HG02885 (cell line): ENCODE results near the gene RGS1.
A peak's percentile ranks its signal among the peaks of the same experiment; 100 is the strongest.

ENCODE experiments used
- ATAC-seq: cut with Tn5 transposase; IDR thresholded peaks from one replicate; pipeline ENCODE4 v1.9.1; 2021; ENCODE audit warnings: mild to moderate bottlenecking; ENCODE audit not compliant: unreplicated experiment, poor library complexity

The RGS1 gene

DNA sequence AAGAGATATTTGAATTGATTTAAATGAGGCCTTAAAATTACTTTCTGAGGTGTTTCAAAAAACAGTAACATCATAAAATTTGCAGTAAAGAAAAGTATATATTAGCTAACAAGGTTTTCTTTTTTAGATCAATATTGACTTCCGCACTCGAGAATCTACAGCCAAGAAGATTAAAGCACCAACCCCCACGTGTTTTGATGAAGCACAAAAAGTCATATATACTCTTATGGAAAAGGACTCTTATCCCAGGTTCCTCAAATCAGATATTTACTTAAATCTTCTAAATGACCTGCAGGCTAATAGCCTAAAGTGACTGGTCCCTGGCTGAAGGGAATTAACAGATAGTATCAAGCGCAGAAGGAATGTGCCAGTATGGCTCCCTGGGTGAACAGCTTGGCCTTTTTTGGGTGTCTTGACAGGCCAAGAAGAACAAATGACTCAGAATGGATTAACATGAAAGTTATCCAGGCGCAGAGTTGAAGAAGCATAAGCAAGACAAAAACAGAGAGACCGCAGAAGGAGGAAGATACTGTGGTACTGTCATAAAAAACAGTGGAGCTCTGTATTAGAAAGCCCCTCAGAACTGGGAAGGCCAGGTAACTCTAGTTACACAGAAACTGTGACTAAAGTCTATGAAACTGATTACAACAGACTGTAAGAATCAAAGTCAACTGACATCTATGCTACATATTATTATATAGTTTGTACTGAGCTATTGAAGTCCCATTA is 3.6 kb downstream of the RGS1 start:
- ATAC-seq = peak; percentile 23

DNA sequence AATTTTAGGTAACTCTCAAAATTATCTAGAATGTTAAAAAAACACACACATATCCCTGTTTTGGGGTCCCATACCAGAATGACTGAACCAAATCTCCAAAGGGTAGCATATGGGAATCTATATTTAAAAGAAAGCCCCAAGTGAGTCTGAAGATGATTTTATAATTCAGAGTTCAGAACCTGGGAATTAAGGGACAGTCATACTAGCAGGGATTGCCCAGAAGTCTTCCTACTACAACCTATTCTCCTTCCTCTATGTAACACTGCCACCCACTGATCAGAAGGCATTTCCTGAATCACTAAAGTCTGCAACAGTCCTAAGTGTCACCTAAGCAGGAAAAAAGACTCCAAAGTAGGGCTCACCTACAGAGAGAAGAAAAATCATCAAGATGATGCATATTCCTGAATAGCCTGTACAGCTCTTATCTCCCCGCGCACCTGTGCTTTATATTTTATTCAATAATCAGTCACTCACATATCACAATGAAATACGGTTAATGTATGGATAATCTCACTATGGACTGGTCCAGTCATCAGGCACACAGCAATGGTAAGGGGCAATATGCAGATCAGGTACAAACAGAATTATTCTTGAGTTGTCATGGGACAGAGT is 4.9 kb downstream of the RGS1 start:
- peak; percentile 40 for ATAC-seq

DNA sequence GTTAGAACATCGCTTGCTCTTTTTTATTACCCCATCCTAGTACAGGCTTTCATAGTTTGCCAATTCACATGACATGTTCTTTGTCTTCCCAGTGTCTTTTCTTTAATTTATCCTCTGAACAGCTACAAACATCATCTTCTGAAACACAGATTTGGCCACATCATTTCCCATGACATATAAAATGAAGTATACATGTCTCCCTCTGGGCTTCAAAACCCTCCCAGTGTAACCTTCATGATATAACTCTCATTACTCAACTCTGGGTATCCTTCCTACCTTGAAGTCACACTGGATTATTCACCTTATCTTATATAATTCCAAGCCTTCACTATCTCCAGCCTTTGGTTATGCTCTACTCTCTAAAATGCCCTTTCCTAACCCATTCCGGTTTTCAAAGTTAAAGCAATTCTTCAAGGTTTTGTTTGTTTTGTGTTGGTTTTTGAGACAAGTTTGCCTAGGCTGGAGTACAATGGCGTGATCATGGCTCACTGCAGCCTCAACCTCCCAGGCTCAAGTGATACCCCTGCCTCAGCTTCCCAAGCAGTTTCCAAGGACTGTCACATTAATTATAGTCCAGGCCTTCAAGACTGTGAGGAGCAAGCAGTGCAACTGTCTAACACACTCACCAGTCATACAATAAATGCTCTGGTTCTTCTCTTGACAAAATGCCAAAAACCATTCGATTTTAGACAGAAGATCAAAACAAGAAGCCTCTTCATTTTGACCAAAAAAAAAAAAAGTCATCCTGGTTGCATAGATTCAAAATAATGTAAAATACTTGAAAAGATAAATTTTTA is 5.8 kb downstream of the RGS1 start:
- peak; percentile 5 for ATAC-seq

DNA sequence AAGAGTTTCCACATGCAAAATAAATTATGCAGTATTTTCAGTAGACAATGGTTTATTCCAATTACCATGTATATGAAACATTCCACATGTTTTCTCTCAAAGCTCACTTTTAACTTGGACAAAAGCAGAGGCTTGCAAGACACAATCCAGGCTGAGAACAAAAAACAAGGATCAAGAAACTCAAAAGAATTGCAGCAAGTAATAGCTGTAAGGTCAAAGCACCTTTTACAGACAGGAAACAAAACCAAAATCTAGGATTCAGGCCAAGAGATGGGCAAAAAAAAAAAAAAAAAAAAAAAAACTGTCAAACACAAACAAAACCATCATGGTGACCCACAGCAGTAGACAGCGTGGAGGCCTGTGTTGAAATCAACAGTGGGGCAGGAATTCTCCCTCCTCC is 9.3 kb downstream of the RGS1 start:
- no peak for ATAC-seq

DNA sequence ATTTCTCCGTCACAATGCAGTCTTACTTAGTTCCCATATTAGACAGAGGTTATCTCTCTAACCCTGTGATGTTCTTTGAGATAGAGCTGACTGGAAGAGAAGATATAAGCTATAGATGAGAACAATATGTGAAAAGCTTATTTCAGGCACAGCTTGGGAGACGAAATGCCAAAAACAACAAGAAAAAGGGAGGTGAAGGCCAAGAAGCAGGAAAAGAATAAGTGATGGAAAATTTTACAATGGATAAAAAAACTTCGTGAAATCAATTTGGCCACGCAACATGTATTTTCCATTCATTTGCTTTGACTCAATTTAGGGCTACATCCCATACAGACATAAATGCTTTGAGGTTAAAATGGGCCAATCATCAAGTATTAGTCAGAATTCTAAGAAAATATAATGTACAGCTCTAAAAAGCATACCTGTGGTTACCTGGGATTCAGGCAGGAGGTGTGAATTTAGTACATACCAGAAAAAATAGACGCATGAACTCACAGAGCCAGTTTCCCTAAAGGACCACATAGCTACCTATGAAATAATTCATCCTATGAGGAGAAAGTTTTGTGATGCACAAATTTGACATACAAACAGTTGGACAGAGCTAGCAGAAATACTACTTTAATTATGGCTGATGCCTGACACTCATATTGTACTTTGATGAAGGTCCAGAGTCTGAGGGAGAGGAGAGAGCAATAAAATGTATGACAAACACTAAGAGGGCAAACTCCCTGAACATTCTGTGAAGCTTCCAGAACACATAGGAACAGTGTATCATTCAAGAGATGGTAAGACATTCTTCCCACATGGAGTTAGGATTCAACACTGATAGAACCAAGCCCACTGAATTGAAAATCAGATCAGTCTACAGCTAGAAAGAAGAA is 12.1 kb downstream of the RGS1 start:
- no peak for ATAC-seq

DNA sequence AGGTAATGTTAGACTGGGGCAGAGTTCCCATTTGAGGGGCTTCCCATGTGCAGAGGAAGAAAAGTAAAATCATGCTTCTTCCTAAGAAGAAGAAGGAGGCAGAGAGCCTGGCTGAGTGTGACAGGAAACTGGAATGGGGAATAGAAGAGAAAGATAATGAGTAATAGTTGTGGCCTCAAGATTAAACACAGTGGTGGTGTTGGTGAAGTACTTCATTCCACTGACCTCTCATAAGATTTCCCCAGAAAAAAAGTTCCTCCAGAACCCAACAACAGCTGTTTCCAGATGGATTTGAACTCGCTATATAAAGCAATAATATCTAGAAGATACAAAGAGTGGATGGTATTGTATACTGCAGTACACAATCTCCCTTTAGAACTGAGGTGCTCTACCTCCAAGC is 13.0 kb downstream of the RGS1 start:
- no peak for ATAC-seq

DNA sequence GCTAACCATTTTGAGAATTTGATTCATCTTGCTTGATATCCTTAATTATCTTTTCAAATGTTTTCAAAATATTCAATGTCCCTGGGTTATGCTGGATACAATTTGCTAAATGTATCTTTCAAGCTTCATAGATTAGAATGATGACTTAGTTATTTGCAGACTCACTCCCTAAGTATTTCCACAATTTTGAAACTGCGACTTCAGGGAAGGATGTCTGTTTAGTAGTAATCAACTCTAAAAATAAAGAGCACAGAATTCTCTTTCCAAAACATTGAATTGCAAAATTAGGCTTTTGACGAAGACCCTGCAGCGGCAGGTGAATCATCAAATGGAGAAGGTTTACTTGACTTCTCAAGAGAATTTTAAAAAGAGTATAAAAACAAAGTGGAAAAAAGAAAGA is 14.2 kb downstream of the RGS1 start:
- ATAC-seq = no peak

DNA sequence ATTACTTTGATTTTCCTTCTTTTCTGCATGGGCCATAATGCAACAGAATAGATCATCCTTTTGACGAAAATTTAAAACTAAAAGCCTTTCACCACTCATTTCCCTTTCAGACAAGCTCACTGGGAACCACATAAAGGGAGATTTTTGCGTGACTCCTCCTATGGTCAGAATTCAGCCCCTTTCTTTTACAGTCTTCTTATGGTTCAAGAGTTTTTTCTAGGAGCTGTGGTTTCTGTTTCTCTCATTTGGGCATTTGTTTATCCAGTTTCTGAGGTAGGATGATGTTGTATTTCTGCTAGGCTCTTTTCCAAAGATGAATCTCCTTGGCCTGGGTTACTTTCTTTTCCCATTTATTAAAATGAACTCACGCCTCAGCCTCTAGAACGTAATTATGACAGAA is 16.9 kb downstream of the RGS1 start:
- peak; percentile 42 for ATAC-seq

DNA sequence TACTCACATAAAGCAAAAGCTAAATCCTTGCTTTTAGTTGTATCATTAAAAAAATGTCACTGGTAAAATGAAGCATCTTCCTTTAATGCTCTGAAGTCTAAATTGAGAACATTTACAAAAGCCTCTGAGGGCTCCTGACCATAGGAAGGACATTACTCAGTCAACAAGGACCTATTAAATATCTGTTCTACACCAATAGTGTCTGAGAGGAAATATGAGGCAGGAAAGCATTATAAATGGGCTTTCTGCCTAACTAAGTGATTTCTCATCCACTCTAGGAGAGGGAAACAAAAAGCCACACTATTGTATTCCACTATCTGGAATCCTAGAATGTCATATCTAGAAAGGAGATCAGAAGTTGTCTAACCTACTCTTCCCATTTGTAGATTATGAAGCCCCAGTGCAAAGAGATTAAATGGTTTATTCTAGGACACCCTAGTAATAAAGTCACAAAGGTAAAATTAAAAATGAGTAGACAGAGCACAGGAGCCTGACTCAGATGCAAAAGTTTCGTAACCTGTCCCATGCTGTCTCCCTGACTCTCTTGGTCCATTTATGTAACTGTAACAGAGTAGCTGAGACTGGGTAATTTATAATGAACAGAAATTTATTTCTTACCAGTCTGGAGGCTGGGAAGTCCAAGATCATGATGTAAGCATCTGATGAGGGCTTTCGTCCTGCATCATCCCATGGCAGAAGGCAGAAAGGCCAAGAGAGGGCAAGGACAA is 17.6 kb downstream of the RGS1 start:
- ATAC-seq = no peak

DNA sequence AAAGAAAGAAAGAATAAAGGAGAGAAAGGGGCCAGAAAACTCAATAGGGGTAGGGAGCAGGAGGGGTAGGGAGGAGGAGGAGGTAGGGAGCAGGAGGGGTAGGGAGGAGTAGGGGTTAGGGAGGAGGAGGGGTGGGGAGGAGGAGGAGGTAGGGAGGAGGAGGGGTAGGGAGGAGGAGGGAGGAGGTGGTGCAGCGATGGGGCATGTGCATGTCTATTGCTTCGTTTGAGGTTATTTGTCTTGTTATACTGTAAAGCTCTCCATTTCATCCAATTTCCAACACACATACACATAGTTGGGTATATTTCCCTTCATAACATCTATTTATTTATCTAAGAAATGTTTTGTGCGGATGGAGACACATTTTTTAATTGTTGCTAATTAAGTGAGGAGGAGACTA is 19.7 kb downstream of the RGS1 start:
- ATAC-seq = no peak

DNA sequence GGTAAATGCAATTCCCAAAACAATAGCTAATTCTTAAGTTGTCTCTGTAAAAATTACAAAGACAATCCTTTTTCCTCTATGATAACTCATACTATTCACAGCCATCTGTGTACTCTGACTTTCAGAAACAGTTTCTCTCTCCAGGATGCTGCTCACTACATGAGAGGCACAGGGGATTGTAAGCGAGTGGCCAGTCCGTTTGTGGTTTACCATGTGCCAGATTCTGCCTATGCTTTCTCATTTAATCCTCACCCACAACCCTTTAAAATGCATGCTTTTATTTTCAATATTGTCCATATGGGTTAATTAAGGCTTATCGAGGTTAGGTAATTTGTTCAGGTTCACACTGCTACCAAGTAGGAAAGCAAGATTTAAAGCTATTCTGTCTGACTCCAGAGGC is 23.0 kb downstream of the RGS1 start:
- ATAC-seq = peak; percentile 31

DNA sequence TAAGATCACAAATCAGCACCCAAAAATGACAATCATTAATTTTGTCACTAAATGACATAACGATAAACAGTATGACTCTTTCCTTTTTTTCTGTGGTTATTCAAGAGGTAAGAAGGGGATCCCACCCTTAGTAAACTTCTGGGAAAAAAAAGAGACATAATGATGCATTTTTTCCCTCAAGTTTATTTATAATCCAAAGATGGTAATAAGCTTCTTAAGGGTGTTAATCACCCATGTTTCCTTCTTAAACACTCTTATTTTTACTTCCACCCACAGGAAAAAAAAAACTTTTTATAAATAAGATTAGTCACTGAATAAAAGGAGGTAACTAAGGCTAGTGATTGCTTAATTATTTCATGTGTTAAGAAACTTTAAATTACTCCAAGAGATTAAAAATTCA is 24.7 kb downstream of the RGS1 start:
- ATAC-seq = no peak

DNA sequence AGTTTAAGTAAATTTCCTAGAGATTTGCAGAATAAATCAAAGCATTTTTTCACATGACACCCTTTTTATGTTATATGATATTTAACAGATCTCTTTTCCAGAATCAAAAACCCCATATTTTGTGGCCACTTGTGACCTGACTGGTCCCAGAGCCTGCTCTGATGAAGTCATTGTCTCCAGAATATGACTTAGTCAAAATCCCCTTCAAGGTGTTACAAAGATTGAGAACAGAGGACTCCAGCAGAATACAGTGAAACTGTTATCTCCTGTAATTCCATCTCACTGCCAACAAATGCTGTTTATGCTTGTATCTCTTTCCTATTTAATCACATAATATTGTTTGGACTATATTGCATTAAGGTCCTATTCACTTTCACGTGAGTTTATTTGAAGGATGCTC is 25.6 kb downstream of the RGS1 start:
- peak; percentile 55 for ATAC-seq

DNA sequence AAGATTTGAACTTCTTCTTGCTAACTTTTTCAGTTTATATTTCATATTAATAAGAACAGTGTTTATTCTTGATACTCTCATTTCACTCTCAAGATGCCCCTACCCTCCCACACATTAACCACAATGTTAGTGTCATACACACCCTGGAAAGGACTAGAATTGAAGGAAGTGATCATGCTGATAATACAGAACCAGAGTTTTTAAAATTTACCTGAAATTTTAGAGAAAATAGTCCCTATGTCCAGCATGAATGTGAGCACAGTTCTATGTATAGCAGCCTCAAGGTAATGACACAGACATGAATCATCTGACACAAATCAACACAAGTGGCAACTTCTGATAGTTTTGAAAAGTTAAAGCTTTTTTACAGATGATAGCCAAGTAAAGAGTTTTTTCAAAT is 26.0 kb downstream of the RGS1 start:
- ATAC-seq = peak; percentile 40

DNA sequence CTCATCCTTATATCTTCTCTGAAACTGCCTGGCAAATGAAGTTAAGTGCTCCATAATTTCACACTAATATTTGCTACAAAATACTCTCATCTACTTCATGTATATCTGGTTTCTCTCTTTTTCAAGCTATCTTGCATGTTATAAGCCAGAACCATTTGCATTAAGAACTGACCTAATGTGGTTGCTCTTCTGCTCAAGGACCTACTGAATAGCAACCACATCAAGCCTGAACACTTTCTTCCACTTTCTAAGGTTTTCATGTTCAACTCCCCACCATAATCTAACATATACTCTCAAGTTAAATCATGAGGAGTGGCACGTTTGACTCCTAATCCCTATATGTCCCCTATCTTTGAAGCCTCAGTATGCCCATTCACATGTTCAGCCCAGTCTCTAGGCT is 27.2 kb downstream of the RGS1 start:
- peak; percentile 32 for ATAC-seq

DNA sequence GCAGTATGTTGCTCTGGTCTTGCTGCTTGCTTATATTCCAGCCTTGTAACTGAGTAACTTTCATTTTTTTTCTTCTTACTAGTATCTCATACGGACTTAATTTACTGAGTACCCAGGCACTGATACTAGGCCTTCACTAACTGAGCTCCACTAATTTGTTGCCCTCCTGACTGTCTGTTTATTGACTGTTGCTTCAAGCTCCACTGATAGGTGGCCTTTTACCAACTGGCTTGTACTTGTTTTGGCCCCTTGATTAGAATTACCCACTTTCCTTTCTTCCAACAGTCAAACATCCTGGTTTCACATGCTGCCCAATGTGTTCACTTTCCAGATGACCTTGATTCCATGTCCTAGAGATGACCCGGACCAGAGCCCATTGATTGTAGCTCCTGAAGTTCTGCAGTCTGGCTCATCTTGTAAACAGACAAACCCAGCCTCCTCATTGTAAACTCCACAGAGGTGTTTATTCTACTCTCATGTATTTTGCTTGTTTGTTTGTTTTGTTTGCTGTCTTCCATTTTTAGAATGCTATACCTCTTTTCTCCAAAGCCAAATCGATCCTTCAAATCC is 27.7 kb downstream of the RGS1 start:
- no peak for ATAC-seq

DNA sequence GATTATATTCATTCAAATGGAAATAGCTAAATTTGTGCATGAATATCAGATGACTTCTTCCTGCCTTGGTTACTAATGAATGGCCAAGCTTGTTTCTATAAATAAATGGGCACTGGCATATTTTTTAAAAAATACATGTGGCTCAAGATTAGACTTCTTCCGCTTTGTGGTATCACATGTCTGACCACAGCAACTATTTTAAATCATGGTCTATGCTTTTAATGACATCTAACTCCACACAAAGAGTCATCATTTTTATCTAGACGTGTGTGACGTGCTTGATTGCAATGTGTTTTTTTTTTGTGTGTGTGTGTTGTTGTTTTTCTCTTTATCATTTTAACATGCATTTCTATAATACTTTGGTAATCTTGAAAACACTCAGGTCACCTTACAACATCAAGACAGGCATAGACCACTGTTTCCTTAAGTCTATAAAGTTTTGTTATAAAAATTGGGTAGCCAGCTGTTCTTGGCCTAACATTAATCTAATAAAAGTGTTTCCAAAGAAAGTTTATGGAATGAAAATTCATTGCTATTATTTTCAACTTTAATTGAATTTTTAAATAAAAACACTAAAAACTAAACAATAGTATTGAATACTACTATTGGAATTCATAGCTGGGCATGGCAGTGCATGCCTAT is 29.5 kb downstream of the RGS1 start:
- peak; percentile 30 for ATAC-seq

DNA sequence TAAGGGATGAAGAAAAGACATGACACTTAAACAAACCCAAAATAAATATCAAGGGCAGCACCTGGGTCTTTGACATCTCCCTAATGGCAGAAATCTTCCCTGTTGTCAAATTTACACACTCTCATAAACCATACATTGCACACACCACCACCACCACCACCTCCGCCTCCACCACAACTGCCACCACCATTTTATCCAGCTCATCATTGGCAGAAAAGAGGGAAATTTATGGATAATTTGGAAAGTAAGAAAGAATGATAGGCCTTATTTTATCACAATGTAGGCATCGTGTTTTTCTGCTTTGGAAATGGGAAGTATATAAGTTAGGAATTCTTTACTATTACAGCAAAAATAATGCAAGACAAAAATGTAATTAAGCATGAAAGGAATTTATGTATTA is 33.1 kb downstream of the RGS1 start:
- no peak for ATAC-seq
